Neutrophil (primary cell): ENCODE measurements around the gene ACAT2.
"Not testable (repeated sequence)": the region's sequence is repeated elsewhere in the genome, so short reads cannot be mapped to it uniquely, and the experiment has no call there.

Experiments
- H3K27ac ChIP-seq: fragments of 200-600 bp; sonication (generic); 2 replicates; pipeline ENCODE4 v1.5.1; 2016; ENCODE audit warnings: mild to moderate bottlenecking, moderate library complexity
- H3K27me3 ChIP-seq: fragments of 200-600 bp; sonication (generic); 2 replicates; pipeline ENCODE4 v1.6.0; 2016; ENCODE audit warnings: mild to moderate bottlenecking
- H3K36me3 ChIP-seq: fragments of 200-600 bp; sonication (generic); 2 replicates; pipeline ENCODE4 v1.5.1; 2017
- H3K4me1 ChIP-seq, 2 experiments: fragments of 200-600 bp in 1 of 2; sonication (generic) in 1 of 2; 1 replicate in 1 of 2; 2 replicates in 1 of 2; pipeline versions ENCODE4 v1.5.1 to v1.6.1; 2013 to 2016; ENCODE audit warnings: low read depth in 1 of 2, low read length in 1 of 2, mild to moderate bottlenecking in 1 of 2, moderate library complexity in 1 of 2; ENCODE audit not compliant: control insufficient read depth in 1 of 2, insufficient read depth in 1 of 2
- H3K4me3 ChIP-seq, 2 experiments: fragments of 200-600 bp in 1 of 2; sonication (generic) in 1 of 2; 1 replicate in 1 of 2; 2 replicates in 1 of 2; pipeline ENCODE4 v1.5.1; 2013 to 2016; ENCODE audit warnings: low read depth in 1 of 2, low read length in 1 of 2, mild to moderate bottlenecking in 1 of 2, moderate library complexity in 1 of 2
- H3K9me3 ChIP-seq: fragments of 200-600 bp; sonication (generic); 2 replicates; pipeline ENCODE4 v1.5.1; 2016
- TF ChIP-seq, protein P1 (sequence below): fragments of 200-600 bp; sonication (generic); IDR thresholded peaks from 2 replicates; pipeline ENCODE4 v1.5.1; 2016; ENCODE audit warnings: antibody characterized with exemption

The ACAT2 gene

DNA sequence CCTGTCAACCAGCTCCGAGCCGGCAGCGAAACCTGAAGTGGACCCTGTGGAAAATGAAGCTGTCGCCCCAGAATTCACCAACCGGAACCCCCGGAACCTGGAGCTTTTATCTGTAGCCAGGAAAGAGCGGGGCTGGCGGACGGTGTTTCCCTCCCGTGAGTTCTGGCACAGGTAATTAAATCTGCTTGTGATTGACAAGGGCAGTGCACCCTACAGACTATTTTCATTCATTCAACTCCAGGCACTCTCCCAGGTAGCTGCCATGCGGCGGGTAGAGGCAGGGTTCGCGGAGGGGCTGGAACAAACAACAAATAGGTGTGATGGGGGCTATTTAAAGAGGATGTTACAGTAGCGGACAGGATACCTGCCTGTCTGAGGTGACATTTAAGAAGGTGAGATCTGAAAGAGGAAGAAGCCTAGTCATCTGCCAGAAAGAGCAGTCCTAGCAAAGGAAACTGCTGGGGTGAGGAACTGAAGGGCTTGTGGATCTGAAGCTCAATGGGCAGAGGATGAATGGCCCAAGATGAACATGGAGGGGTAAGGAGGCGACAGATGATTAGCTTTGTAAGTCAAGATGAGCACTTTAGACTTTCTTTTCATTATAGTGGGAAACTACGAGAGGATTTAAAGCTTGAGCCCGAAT is 29.2 kb downstream of the ACAT2 start:
- Histone ChIP-seq H3K9me3 (no peaks in the 10 kb centered on the region), H3K36me3 (peaks cover 21% of the 10 kb centered on the region), H3K4me3 (peak overlapping the region; percentile 85 to 87), H3K27me3 (no peaks in the 10 kb centered on the region), H3K27ac (peak overlapping the region; percentile 91), H3K4me1 (peaks cover 36 to 41% of the 10 kb centered on the region in 2 experiments)
- TF ChIP-seq, protein P1, sequence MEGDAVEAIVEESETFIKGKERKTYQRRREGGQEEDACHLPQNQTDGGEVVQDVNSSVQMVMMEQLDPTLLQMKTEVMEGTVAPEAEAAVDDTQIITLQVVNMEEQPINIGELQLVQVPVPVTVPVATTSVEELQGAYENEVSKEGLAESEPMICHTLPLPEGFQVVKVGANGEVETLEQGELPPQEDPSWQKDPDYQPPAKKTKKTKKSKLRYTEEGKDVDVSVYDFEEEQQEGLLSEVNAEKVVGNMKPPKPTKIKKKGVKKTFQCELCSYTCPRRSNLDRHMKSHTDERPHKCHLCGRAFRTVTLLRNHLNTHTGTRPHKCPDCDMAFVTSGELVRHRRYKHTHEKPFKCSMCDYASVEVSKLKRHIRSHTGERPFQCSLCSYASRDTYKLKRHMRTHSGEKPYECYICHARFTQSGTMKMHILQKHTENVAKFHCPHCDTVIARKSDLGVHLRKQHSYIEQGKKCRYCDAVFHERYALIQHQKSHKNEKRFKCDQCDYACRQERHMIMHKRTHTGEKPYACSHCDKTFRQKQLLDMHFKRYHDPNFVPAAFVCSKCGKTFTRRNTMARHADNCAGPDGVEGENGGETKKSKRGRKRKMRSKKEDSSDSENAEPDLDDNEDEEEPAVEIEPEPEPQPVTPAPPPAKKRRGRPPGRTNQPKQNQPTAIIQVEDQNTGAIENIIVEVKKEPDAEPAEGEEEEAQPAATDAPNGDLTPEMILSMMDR, result no peak

DNA sequence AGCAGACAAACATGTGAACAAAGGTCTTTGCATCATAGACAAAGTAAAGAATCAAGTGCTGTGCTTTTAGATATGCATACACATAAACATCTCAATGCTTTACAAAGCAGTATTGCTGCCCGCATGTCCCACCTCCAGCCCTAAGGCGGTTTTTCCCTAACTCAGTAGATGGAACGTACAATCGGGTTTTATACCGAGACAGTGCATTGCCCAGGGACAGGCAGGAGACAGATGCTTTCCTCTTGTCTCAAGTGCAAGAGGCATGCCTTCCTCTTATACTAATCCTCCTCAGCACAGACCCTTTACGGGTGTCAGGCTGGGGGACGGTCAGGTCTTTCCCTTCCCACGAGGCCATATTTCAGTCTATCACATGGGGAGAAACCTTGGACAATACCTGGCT is 33.1 kb downstream of the ACAT2 start:
- Histone ChIP-seq H3K36me3 (peaks cover 45% of the 10 kb centered on the region), H3K4me1 (peaks cover 18 to 19% of the 10 kb centered on the region in 2 experiments)
- not testable (repeated sequence) for H3K4me3 ChIP-seq, H3K9me3 ChIP-seq, H3K27me3 ChIP-seq, H3K27ac ChIP-seq

GRCh38 chr6:159797554-159797953 is 35.7 kb downstream of the ACAT2 start:
- TF ChIP-seq, protein P1, result no peak
- Histone ChIP-seq H3K36me3 (peaks cover 46% of the 10 kb centered on the region), H3K9me3 (no peaks in the 10 kb centered on the region), H3K27me3 (no peaks in the 10 kb centered on the region), H3K27ac (no peak overlapping the region), H3K4me3 (no peak overlapping the region), H3K4me1 (peaks cover 5 to 10% of the 10 kb centered on the region in 2 experiments)

DNA sequence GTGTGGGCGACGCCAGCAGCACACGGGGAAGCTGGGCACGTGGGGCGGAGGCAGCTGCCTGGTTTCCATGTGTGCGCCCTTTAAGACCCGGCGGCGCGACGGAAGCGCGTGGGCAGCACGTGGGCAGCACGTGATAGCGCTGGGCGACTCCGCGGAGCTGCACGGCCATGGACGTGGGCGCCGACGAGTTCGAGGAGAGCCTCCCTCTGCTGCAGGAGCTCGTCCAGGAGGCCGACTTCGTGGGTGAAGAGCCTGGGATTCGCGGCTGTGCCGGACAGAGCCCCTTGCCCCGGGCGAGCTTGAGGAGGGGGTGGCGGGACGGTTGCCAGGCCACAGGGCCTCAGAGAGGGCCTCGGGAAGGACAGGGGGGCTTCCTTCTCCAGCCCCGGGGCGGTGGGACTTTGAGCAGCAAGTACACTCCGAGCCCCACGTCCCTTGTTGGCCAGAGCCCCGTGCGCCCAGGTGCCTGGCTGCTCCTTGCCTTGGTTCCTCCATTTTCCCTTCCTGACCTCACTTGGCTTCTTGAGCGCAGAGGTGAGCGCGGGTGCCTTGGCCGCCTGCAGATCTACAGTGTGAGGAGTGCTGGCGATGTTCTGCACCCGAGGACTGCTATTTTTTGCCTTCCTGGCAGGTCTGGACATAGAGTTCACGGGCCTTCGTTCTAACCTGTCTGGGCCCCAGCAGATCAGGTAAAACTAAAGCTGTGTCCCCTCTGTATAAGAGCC is 38.5 kb downstream of the ACAT2 start, which contains the start of gene PNLDC1:
PNLDC1 (plus strand) TSS at position 136 of the 725 bp plus-strand sequence; CDS start at position 168, 32 bp downstream.
- Histone ChIP-seq H3K4me1 (peaks cover 9 to 14% of the 10 kb centered on the region in 2 experiments), H3K27ac (no peak within 1 kb of the TSS), H3K9me3 (no peaks in the 10 kb centered on the region), H3K36me3 (peaks cover 36% of the 10 kb centered on the region), H3K4me3 (no peak within 1 kb of the TSS), H3K27me3 (no peaks in the 10 kb centered on the region)
- TF ChIP-seq, protein P1, result no peak

DNA sequence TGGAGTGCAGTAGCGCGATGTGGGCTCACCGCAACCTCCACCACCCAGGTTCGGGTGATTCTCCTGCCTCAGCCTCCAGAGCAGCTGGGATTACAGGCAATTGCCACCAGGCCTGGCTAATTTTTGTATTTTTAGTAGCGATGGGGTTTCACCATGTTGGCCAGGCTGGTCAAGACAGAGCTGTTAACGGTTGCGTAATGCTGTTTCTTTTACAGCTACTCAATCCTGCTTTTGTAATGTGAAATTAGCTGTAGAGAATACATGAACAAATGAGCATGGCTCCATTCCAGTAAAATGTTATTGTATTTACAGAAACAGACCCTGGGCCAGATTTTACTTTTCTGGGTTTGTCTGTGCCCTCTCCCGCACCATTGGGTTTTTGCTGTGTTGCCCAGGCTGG is 40.1 kb downstream of the ACAT2 start:
- no peak overlapping the region for H3K4me3 ChIP-seq
- no peaks in the 10 kb centered on the region for H3K9me3 ChIP-seq
- peak overlapping the region; percentile 61 for H3K27ac ChIP-seq
- H3K4me1 ChIP-seq, result peaks cover 22 to 27% of the 10 kb centered on the region in 2 experiments
- peaks cover 29% of the 10 kb centered on the region for H3K36me3 ChIP-seq
- H3K27me3 ChIP-seq, result no peaks in the 10 kb centered on the region
- TF ChIP-seq, protein P1, result no peak

DNA sequence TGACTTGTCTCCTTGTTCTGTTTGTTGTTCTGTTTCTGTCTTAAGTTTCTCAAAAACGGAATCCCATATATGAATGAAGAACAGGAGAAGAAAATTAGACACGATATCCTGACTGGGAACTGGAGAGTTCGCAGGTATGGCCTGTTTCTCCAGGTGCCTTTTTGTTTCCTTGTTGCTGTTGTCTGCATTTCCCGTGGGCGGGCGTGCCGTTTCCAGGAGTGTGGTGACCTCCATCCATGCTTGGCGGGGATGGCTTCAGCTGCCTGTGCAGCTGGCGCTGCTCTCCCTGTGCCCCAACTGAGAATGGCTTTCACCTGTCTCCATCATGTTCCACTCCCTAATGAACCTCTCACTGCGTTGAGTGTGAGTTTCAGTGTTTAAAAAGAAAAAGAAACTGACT is 42.7 kb downstream of the ACAT2 start:
- TF ChIP-seq, protein P1, result no peak
- no peak overlapping the region for H3K4me3 ChIP-seq
- H3K27me3 ChIP-seq, result no peaks in the 10 kb centered on the region
- no peak overlapping the region for H3K27ac ChIP-seq
- peaks cover 5% of the 10 kb centered on the region for H3K36me3 ChIP-seq
- H3K9me3 ChIP-seq, result no peaks in the 10 kb centered on the region
- H3K4me1 ChIP-seq, result peaks cover 22 to 27% of the 10 kb centered on the region in 2 experiments
